Mucosa of gallbladder (tissue), 1 donor: ENCODE data around the gene LRRC7. TPM values are rescaled to one million over a fixed set of nuclear protein-coding genes. Genes with fewer than 3 reads are reported as not detected.

Experiments used
- DNase-seq: peaks from one replicate; pipeline ENCODE4 v3.0.0-alpha.2; 2020; ENCODE audit warnings: low spot score
- total RNA-seq: library from RNA; stranded (reverse); gene quantifications from one replicate; pipeline ENCODE4 v1.2.1, GENCODE V29; 2021
- donor health status: DM: no; HTN: no; CAD: no.

Gene LRRC7
- total RNA-seq, 1 donor from 2014 or later: 4.1 TPM

GRCh38 chr1:69589799-69590198, 22.1 kb downstream of the LRRC7 start:
- no peak for DNase-seq

GRCh38 chr1:69592341-69592740, 24.6 kb downstream of the LRRC7 start:
- no peak for DNase-seq

- no peak for DNase-seq
Measured at GRCh38 chr1:69595486-69595885, 27.8 kb downstream of the LRRC7 start.

- DNase-seq: no peak
Measured at GRCh38 chr1:69611316-69611715, 43.6 kb downstream of the LRRC7 start.

- no peak for DNase-seq
Measured at GRCh38 chr1:69613414-69613813, 45.7 kb downstream of the LRRC7 start.

GRCh38 chr1:69638673-69639072, 71.0 kb downstream of the LRRC7 start:
- DNase-seq: no peak

- DNase-seq: no peak
Measured at GRCh38 chr1:69639159-69639558, 71.4 kb downstream of the LRRC7 start.

- no peak for DNase-seq
Measured at GRCh38 chr1:69643266-69643665, 75.5 kb downstream of the LRRC7 start.

GRCh38 chr1:69645477-69645876, 77.8 kb downstream of the LRRC7 start:
- DNase-seq: no peak

GRCh38 chr1:69648486-69648885, 80.8 kb downstream of the LRRC7 start:
- no peak for DNase-seq

GRCh38 chr1:69649383-69649990, 81.8 kb downstream of the LRRC7 start:
- DNase-seq: no peak

GRCh38 chr1:69650779-69651178, 83.1 kb downstream of the LRRC7 start:
- no peak for DNase-seq

GRCh38 chr1:69651656-69652055, 83.9 kb downstream of the LRRC7 start:
- no peak for DNase-seq

GRCh38 chr1:69657971-69658370, 90.2 kb downstream of the LRRC7 start:
- no peak for DNase-seq

GRCh38 chr1:69661686-69662085, 94.0 kb downstream of the LRRC7 start:
- DNase-seq: no peak

GRCh38 chr1:69662321-69662720, 94.6 kb downstream of the LRRC7 start:
- DNase-seq: no peak

GRCh38 chr1:69671363-69672010, 103.8 kb downstream of the LRRC7 start:
- DNase-seq: no peak

GRCh38 chr1:69673321-69673720, 105.6 kb downstream of the LRRC7 start:
- no peak for DNase-seq

GRCh38 chr1:69679965-69680364, 112.2 kb downstream of the LRRC7 start:
- DNase-seq: no peak

GRCh38 chr1:69686367-69686984, 118.8 kb downstream of the LRRC7 start:
- DNase-seq: no peak

GRCh38 chr1:69688193-69688592, 120.5 kb downstream of the LRRC7 start:
- no peak for DNase-seq

GRCh38 chr1:69691179-69691578, 123.5 kb downstream of the LRRC7 start:
- DNase-seq: no peak

GRCh38 chr1:69693921-69694675, 126.4 kb downstream of the LRRC7 start:
- no peak for DNase-seq
